GM21367 (cell line): ENCODE data around the gene IGF1.
A peak's percentile ranks its signal among the peaks of the same experiment; 100 is the strongest.

Experiments used
- ATAC-seq: cut with Tn5 transposase; IDR thresholded peaks from one replicate; pipeline ENCODE4 v1.9.1; 2021; ENCODE audit not compliant: unreplicated experiment

IGF1 gene

GRCh38 chr12:102498471-102498870 is 18.1 kb upstream of the IGF1 start:
- ATAC-seq, result no peak

GRCh38 chr12:102497743-102498142 is 17.4 kb upstream of the IGF1 start:
- ATAC-seq, result no peak

DNA sequence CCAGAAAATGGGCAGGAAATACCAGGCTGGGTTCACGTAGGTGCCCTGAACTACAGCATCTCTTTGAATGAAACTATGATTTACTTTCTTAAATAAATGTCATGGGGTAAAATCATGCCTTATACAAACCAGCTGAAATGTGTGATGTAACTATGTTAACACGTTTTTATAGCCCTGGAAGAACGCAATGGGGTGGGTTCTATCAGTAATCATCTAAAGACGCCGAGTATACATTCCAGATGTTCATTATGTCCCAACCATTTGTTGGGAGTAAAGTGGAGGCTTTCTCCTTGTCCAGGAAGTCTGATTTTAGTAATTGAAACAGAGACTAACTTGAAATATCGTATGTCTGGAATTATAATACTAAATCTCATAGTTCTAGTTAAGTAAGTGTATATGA is 16.2 kb upstream of the IGF1 start:
- no peak for ATAC-seq

GRCh38 chr12:102487226-102487625 is 6.9 kb upstream of the IGF1 start:
- ATAC-seq, result no peak

DNA sequence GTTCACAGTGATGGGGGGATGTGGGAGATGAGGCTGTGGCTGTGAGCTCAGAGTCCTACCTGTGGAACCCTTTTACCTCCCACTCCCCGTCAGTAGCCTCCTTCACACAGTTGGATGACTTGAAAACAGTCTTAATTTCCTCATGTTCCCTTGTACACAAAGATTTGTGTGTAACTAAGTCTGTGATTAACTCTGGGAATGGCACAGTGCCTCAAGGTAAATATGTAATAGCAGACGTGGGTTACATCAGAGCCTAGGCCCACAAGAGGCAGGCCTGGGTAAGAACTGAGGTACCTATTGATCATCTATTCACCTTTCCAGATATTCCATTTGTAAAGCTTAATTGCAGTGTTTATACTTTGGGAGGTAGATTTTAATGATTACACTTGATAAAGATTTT is 5.8 kb upstream of the IGF1 start:
- no peak for ATAC-seq

GRCh38 chr12:102484428-102484958 is 4.1 kb upstream of the IGF1 start:
- peak; percentile 38 for ATAC-seq

DNA sequence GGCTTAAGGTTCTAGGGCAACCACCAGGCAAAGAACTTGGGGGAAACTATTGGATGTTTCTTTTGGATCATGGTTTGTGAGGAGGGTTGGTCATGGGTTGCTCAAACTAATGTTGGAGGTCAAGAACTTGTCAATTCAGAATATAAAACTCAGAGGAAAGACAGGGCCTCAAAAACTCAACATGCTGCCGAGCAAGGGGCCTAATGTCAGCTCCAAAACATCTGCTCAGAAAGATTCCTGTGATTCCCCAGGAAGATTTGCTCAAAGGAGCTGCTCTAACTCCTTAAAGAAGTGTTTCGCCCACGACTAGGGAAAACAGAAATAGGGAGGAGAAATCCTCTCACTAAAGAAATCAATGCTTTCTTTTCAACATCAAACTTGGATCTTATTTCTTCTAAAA is 3.7 kb upstream of the IGF1 start:
- ATAC-seq, result no peak

DNA sequence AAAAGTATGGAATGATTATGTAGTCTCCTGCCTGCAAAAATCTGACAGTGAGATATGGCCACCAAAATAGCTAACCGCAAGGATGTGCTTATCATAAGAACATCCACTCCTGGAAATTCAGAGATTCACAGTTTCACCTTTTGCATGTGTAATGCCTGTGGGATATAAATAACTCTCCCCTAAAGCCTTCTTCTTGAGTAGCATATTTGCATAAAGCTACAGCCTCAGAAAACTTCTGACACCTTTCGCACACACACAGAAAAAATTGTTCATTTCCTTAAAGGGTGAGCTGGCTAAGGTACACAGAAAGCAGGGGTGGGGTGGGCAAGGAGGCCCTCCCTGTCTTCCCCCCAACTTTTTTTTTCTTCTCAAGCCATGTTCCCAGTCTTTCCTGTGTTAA is 3.1 kb upstream of the IGF1 start:
- ATAC-seq, result peak; percentile 68

GRCh38 chr12:102481705-102482425 is 1.5 kb upstream of the IGF1 start:
- ATAC-seq, result no peak

DNA sequence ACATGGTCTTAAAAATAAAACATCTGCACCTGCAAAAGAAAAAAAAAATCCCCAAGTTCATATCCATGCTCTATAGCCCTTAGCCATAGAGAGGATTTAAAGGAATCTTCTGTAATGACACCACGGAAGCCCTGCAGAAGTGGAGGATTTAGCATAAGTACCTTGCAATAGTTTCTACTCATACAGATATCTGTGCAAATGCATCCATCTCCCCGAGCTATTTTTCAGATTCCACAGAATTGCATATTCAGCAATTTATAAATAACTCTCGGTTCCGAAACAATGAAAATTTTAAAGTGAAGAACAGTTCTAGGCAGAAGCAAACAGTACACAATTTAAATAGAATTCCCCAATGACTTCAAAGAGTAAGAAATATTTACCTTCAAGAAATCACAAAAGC is 424 bp downstream of the IGF1 start:
- ATAC-seq, result no peak

- ATAC-seq, result peak; percentile 22
Measured at GRCh38 chr12:102479099-102479885, 1.1 kb downstream of the IGF1 start.

GRCh38 chr12:102478405-102479098 is 1.8 kb downstream of the IGF1 start:
- peak; percentile 58 for ATAC-seq

GRCh38 chr12:102475355-102475754 is 5.0 kb downstream of the IGF1 start:
- no peak for ATAC-seq

GRCh38 chr12:102474438-102475064 is 5.8 kb downstream of the IGF1 start:
- ATAC-seq, result no peak

GRCh38 chr12:102472496-102472895 is 7.9 kb downstream of the IGF1 start:
- no peak for ATAC-seq

DNA sequence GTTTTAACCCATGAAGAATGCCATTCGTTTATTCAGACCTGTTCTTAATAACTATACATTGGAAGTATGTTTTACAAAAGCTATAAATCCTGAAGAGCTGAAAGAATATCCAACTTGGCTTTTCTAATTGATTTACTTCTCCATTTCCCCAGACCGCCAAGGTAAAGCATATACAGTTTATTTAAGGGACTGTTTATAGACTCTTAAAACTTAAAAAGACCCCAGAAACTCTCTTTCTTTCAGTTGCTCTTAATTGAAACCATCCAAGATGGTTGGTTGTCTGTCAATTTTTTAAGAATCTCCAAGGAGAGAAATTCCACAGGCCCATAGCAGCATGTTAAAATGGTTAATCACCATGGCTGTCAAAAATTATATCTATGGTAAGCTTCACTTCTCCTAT is 8.8 kb downstream of the IGF1 start:
- ATAC-seq, result no peak

- no peak for ATAC-seq
Measured at GRCh38 chr12:102470945-102471344, 9.4 kb downstream of the IGF1 start.

DNA sequence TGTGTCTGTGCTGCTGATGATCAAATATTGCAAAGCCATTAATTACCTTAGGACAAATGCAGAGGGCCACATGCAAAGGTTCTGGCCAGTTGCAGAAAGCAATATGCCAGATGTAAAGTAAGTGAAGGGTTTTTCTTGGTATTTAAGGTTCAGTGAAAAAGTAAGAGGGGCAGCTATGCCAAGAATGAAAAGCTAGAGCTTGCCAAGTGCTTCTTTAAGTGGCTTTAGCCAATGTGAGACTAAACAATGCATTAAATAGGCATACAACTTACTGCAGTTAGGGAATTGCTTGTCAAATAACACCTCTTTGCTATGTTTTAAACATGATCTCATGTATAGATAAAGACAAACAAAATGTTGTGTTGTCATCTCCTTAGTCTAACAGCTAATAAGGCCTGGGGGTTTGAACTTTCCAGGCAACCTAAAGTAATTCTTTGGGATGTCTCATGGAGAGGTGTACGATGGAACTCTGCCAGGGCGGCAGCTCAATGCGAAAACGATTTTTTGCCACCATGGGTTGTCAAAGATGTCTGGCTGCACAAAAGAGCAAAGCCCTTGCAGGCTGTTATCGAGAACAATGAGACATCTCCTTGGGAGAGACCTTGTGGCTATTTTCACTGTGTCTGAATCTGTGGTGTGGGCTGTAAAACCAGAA is 12.0 kb downstream of the IGF1 start:
- ATAC-seq, result no peak

GRCh38 chr12:102465762-102466560 is 14.4 kb downstream of the IGF1 start:
- ATAC-seq, result no peak
